H9 (cell line): ENCODE data around the gene PAQR5. TPM values are rescaled to one million over a fixed set of nuclear protein-coding genes. Genes with fewer than 3 reads are reported as not detected.

ENCODE experiments used
- DNase-seq: peaks from one replicate; pipeline ENCODE4 v3.0.0-alpha.2; 2017
- H2AFZ ChIP-seq: one replicate; pipeline ENCODE4 v1.6.1; 2013; ENCODE audit warnings: mild to moderate bottlenecking, low read length, control low read depth, moderate library complexity
- H2AK5ac ChIP-seq: 2 replicates; pipeline ENCODE4 v1.6.1; 2013; ENCODE audit warnings: low read length, control low read depth, mixed read lengths; ENCODE audit not compliant: insufficient read length
- H2BK120ac ChIP-seq: one replicate; pipeline ENCODE4 v1.6.1; 2013; ENCODE audit warnings: low read depth, mild to moderate bottlenecking, low read length, control low read depth, inconsistent platforms; ENCODE audit not compliant: poor library complexity, severe bottlenecking
- H2BK12ac ChIP-seq: 2 replicates; pipeline ENCODE4 v1.6.1; 2013; ENCODE audit warnings: low read length, control low read depth, mixed read lengths, low read depth; ENCODE audit not compliant: insufficient read length
- H2BK15ac ChIP-seq: 2 replicates; pipeline ENCODE4 v1.6.1; 2013; ENCODE audit warnings: low read depth, low read length, control low read depth
- H2BK20ac ChIP-seq: one replicate; pipeline ENCODE4 v1.6.1; 2013; ENCODE audit warnings: low read depth, mild to moderate bottlenecking, low read length, control low read depth, inconsistent platforms; ENCODE audit not compliant: poor library complexity, severe bottlenecking
- H2BK5ac ChIP-seq: 2 replicates; pipeline ENCODE4 v1.6.1; 2013; ENCODE audit warnings: low read length, control low read depth, mixed read lengths; ENCODE audit not compliant: insufficient read length
- H3K14ac ChIP-seq: 2 replicates; pipeline ENCODE4 v1.6.1; 2013; ENCODE audit warnings: low read length, control low read depth; ENCODE audit not compliant: insufficient read depth
- H3K18ac ChIP-seq: 2 replicates; pipeline ENCODE4 v1.6.1; 2013; ENCODE audit warnings: low read depth, mild to moderate bottlenecking, mixed read lengths, low read length, control low read depth; ENCODE audit not compliant: insufficient read length
- H3K23ac ChIP-seq: 2 replicates; pipeline ENCODE4 v1.6.1; 2013; ENCODE audit warnings: low read length, control low read depth, mixed read lengths, low read depth; ENCODE audit not compliant: insufficient read length
- H3K23me2 ChIP-seq: 2 replicates; pipeline ENCODE4 v1.6.1; 2013; ENCODE audit warnings: low read depth, mild to moderate bottlenecking, mixed read lengths, low read length, control low read depth; ENCODE audit not compliant: insufficient read length, poor library complexity, severe bottlenecking
- H3K27ac ChIP-seq: 2 replicates; pipeline ENCODE4 v1.5.1; 2013; ENCODE audit warnings: low read length, control low read depth, mixed read lengths, low read depth; ENCODE audit not compliant: insufficient read length
- H3K27me3 ChIP-seq: 2 replicates; pipeline ENCODE4 v1.6.1; 2013; ENCODE audit warnings: low read length, control low read depth, inconsistent platforms; ENCODE audit not compliant: insufficient read depth
- H3K4ac ChIP-seq: 2 replicates; pipeline ENCODE4 v1.6.1; 2013; ENCODE audit warnings: low read depth, mild to moderate bottlenecking, control low read depth, inconsistent platforms, low read length, moderate library complexity
- H3K4me1 ChIP-seq: 2 replicates; pipeline ENCODE4 v1.6.1; 2013; ENCODE audit warnings: low read length, control low read depth, inconsistent platforms; ENCODE audit not compliant: insufficient read depth
- H3K4me2 ChIP-seq: 2 replicates; pipeline ENCODE4 v1.6.1; 2013; ENCODE audit warnings: low read length, control low read depth, mixed read lengths; ENCODE audit not compliant: insufficient read length, insufficient read depth
- H3K56ac ChIP-seq: 2 replicates; pipeline ENCODE4 v1.6.1; 2013; ENCODE audit warnings: low read depth, mild to moderate bottlenecking, mixed read lengths, low read length, control low read depth; ENCODE audit not compliant: insufficient read length
- H3K79me1 ChIP-seq: 2 replicates; pipeline ENCODE4 v1.6.1; 2013; ENCODE audit warnings: low read depth, mild to moderate bottlenecking, moderate library complexity, low read length, control low read depth, inconsistent platforms; ENCODE audit not compliant: insufficient read depth, poor library complexity, severe bottlenecking
- H3K79me2 ChIP-seq: 2 replicates; pipeline ENCODE4 v1.6.1; 2013; ENCODE audit warnings: low read length, control low read depth, inconsistent platforms; ENCODE audit not compliant: insufficient read depth
- H3K9ac ChIP-seq: 2 replicates; pipeline ENCODE4 v1.6.1; 2013; ENCODE audit warnings: low read length, control low read depth, mixed read lengths; ENCODE audit not compliant: insufficient read length; ENCODE audit errors: extremely low read depth
- H3K9me3 ChIP-seq: one replicate; pipeline ENCODE4 v1.6.1; 2013; ENCODE audit warnings: low read depth, low read length, inconsistent platforms; ENCODE audit not compliant: control insufficient read depth
- H3T11ph ChIP-seq: one replicate; pipeline ENCODE4 v1.6.1; 2013; ENCODE audit warnings: mild to moderate bottlenecking, low read length, control low read depth, inconsistent platforms
- H4K20me1 ChIP-seq: one replicate; pipeline ENCODE4 v1.6.1; 2013; ENCODE audit not compliant: control insufficient read depth, insufficient read length, insufficient read depth
- H4K5ac ChIP-seq: 2 replicates; pipeline ENCODE4 v1.6.1; 2013; ENCODE audit warnings: low read depth, mild to moderate bottlenecking, mixed read lengths, low read length, control low read depth; ENCODE audit not compliant: insufficient read length
- H4K8ac ChIP-seq: replicated peaks from 2 replicates; pipeline ENCODE4 v1.6.1; 2013; ENCODE audit warnings: low read length, control low read depth, mixed read lengths, low read depth; ENCODE audit not compliant: insufficient read length
- H4K91ac ChIP-seq: 2 replicates; pipeline ENCODE4 v1.6.1; 2013; ENCODE audit warnings: low read depth, mild to moderate bottlenecking, moderate library complexity, mixed read lengths, low read length, control low read depth; ENCODE audit not compliant: insufficient read length
- H3K27ac Mint-ChIP-seq, 3 experiments: 2 replicates in 2 of 3; 3 replicates in 1 of 3; pipeline ENCODE4 v1.8.0; 2020 to 2021; ENCODE audit warnings: mixed read lengths in 3 of 3, mild to moderate bottlenecking in 1 of 3, moderate library complexity in 1 of 3
- H3K27me3 Mint-ChIP-seq: 2 replicates; pipeline ENCODE4 v1.8.0; 2021; ENCODE audit warnings: low read depth, mild to moderate bottlenecking, moderate library complexity, mixed read lengths
- H3K36me3 Mint-ChIP-seq, 3 experiments: 2 replicates in 2 of 3; 3 replicates in 1 of 3; pipeline ENCODE4 v1.8.0; 2020 to 2021; ENCODE audit warnings: low read depth in 3 of 3, mixed read lengths in 3 of 3; ENCODE audit not compliant: insufficient read depth in 1 of 3
- H3K4me1 Mint-ChIP-seq, 2 experiments: 2 replicates each; pipeline ENCODE4 v1.8.0; 2020; ENCODE audit warnings: mixed read lengths in 2 of 2
- H3K4me3 Mint-ChIP-seq, 2 experiments: 2 replicates in 1 of 2; 3 replicates in 1 of 2; pipeline ENCODE4 v1.8.0; 2020 to 2021; ENCODE audit warnings: mild to moderate bottlenecking in 2 of 2, mixed read lengths in 2 of 2, moderate library complexity in 1 of 2
- H3K9me3 Mint-ChIP-seq, 2 experiments: 2 replicates in 1 of 2; 3 replicates in 1 of 2; pipeline ENCODE4 v1.8.0; 2020; ENCODE audit warnings: mild to moderate bottlenecking in 2 of 2, mixed read lengths in 2 of 2, moderate library complexity in 1 of 2
- WGBS: extraction: QIAGEN DNeasy Blood & Tissue Kit; methylation state at CpG from one replicate; pipeline ENCODE4 v1.1.7; 2013; ENCODE audit warnings: missing lambda C conversion rate, low lambda C conversion rate, mixed read lengths; ENCODE audit not compliant: insufficient read length; ENCODE audit errors: extremely low coverage; 5-methylcytosine and 5-hydroxymethylcytosine counted together
- total RNA-seq: library from RNA; stranded (reverse); gene quantifications from 2 replicates; pipeline ENCODE4 v1.2.1, GENCODE V29; 2021
- TF ChIP-seq, protein P1 (sequence below): fragments of 200-600 bp; sonication (generic); conservative IDR thresholded peaks from 3 replicates; pipeline ENCODE4 v1.8.0; 2021; ENCODE audit warnings: antibody characterized with exemption, mild to moderate bottlenecking

PAQR5 gene
- total RNA-seq, 1 experiment from 2014 or later = 1.6 TPM

DNA sequence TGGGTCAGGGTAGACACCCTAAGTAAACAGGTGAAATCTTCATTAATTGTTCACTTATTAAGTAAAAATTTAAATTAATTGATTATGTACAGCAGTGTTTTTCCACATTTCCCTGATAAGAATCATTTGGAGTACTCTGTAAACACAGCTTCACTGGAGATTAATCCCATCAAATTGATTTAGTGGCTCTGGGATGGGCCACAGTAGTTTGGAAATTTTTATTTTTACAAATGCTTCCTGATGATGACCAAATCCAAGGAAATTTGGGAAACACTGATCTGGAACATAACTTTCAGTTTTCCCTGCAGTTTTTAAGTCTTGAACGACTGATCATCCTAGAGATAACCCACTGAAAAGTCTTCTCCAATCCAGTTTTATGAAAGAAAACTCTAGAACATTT, 135.1 kb downstream of the PAQR5 start:
- TF ChIP-seq, protein P1, sequence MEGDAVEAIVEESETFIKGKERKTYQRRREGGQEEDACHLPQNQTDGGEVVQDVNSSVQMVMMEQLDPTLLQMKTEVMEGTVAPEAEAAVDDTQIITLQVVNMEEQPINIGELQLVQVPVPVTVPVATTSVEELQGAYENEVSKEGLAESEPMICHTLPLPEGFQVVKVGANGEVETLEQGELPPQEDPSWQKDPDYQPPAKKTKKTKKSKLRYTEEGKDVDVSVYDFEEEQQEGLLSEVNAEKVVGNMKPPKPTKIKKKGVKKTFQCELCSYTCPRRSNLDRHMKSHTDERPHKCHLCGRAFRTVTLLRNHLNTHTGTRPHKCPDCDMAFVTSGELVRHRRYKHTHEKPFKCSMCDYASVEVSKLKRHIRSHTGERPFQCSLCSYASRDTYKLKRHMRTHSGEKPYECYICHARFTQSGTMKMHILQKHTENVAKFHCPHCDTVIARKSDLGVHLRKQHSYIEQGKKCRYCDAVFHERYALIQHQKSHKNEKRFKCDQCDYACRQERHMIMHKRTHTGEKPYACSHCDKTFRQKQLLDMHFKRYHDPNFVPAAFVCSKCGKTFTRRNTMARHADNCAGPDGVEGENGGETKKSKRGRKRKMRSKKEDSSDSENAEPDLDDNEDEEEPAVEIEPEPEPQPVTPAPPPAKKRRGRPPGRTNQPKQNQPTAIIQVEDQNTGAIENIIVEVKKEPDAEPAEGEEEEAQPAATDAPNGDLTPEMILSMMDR = no peak

More for the DNA sequence above, 135.1 kb downstream of the PAQR5 start:
- Mint-ChIP-seq H3K4me1 (no peaks in the 10 kb centered on the region), H3K4me3 (no peak overlapping the region), H3K36me3 (peaks cover 45 to 84% (median 82%) of the 10 kb centered on the region in 3 experiments), H3K9me3 (no peaks in the 10 kb centered on the region), H3K27me3 (no peaks in the 10 kb centered on the region), H3K27ac (no peak overlapping the region)
- Histone ChIP-seq H4K8ac (no peak overlapping the region), H3K23me2 (no peaks in the 10 kb centered on the region), H3T11ph (no peak overlapping the region), H2BK15ac (no peak overlapping the region), H3K18ac (no peak overlapping the region), H3K27ac (no peak overlapping the region), H3K27me3 (no peaks in the 10 kb centered on the region), H3K14ac (no peak overlapping the region), H2BK5ac (no peak overlapping the region), H3K56ac (no peak overlapping the region), H2AK5ac (no peak overlapping the region), H4K91ac (no peak overlapping the region), H2BK12ac (no peak overlapping the region), H3K23ac (no peak overlapping the region), H3K4ac (no peak overlapping the region), H2AFZ (no peak overlapping the region), H4K20me1 (no peaks in the 10 kb centered on the region), H3K79me1 (no peaks in the 10 kb centered on the region), H3K9ac (no peak overlapping the region), H3K4me1 (no peaks in the 10 kb centered on the region), H3K9me3 (no peaks in the 10 kb centered on the region), H2BK20ac (no peak overlapping the region), H3K4me2 (no peak overlapping the region), H4K5ac (no peak overlapping the region), H2BK120ac (no peak overlapping the region), H3K79me2 (no peaks in the 10 kb centered on the region)
- no peak for DNase-seq
- no CpG with 5 or more reads among the region's 1 CpG for WGBS
